GM23338 (cell line): Measurements from ENCODE around the gene MEGF11. TPM values are rescaled to one million over a fixed set of nuclear protein-coding genes. Genes with fewer than 3 reads are reported as not detected.

ENCODE experiments used
- ATAC-seq: fragments of 200-7000 bp; cut with Tn5 transposase; 3 replicates; pipeline ENCODE4 v1.9.1; 2020
- DNase-seq: peaks from one replicate; pipeline ENCODE4 v3.0.0-alpha.2; 2015; ENCODE audit warnings: low spot score
- H2AFZ ChIP-seq: fragments of 200-600 bp; sonication (generic); 2 replicates; pipeline ENCODE4 v1.8.0; 2016; ENCODE audit warnings: antibody characterized with exemption, mild to moderate bottlenecking, moderate library complexity
- H3F3A ChIP-seq: fragments of 200-600 bp; sonication (generic); replicated peaks from 2 replicates; pipeline ENCODE4 v1.8.0; 2017; ENCODE audit warnings: antibody characterized with exemption, mixed run types, low read depth
- H3K27ac ChIP-seq: fragments of 200-600 bp; sonication (generic); 2 replicates; pipeline ENCODE4 v1.6.1; 2016; ENCODE audit warnings: low read depth
- H3K27me3 ChIP-seq: fragments of 200-600 bp; sonication (generic); 2 replicates; pipeline ENCODE4 v1.8.0; 2016; ENCODE audit warnings: mild to moderate bottlenecking, mixed run types, moderate library complexity; ENCODE audit not compliant: insufficient read depth
- H3K36me3 ChIP-seq: fragments of 200-600 bp; sonication (generic); 2 replicates; pipeline ENCODE4 v1.8.0; 2016; ENCODE audit warnings: mild to moderate bottlenecking; ENCODE audit not compliant: insufficient read depth
- H3K4me1 ChIP-seq: fragments of 200-600 bp; sonication (generic); 2 replicates; pipeline ENCODE4 v1.8.0; 2016; ENCODE audit warnings: mild to moderate bottlenecking, moderate library complexity; ENCODE audit not compliant: insufficient read depth
- H3K4me2 ChIP-seq: fragments of 200-600 bp; sonication (generic); 2 replicates; pipeline ENCODE4 v1.7.1; 2017; ENCODE audit warnings: mixed run types
- H3K4me3 ChIP-seq: fragments of 200-600 bp; sonication (generic); 2 replicates; pipeline ENCODE4 v1.6.1; 2016; ENCODE audit warnings: mixed run types
- H3K79me2 ChIP-seq: fragments of 200-600 bp; sonication (generic); replicated peaks from 2 replicates; pipeline ENCODE4 v1.8.0; 2017; ENCODE audit warnings: mild to moderate bottlenecking; ENCODE audit not compliant: insufficient read depth
- H3K9me2 ChIP-seq: fragments of 200-600 bp; sonication (generic); 2 replicates; pipeline ENCODE4 v1.8.0; 2017; ENCODE audit not compliant: insufficient read depth
- H4K20me1 ChIP-seq: fragments of 200-600 bp; sonication (generic); replicated peaks from 2 replicates; pipeline ENCODE4 v1.8.0; 2017; ENCODE audit warnings: mild to moderate bottlenecking; ENCODE audit not compliant: insufficient read depth
- H3K27ac Mint-ChIP-seq: 2 replicates; pipeline ENCODE4 v1.8.0; 2020; ENCODE audit warnings: inconsistent platforms, mild to moderate bottlenecking, moderate library complexity, mixed read lengths
- H3K27me3 Mint-ChIP-seq: 3 replicates; pipeline ENCODE4 v1.8.0; 2022; ENCODE audit warnings: low read depth, mild to moderate bottlenecking, moderate library complexity, mixed read lengths, inconsistent platforms; ENCODE audit not compliant: insufficient read depth, poor library complexity
- H3K36me3 Mint-ChIP-seq: 3 replicates; pipeline ENCODE4 v1.8.0; 2021; ENCODE audit warnings: low read depth, mild to moderate bottlenecking, inconsistent platforms, moderate library complexity, mixed read lengths
- H3K4me1 Mint-ChIP-seq: 3 replicates; pipeline ENCODE4 v1.8.0; 2020; ENCODE audit warnings: mild to moderate bottlenecking, inconsistent platforms, mixed read lengths
- H3K4me3 Mint-ChIP-seq: 3 replicates; pipeline ENCODE4 v1.8.0; 2021; ENCODE audit warnings: moderate library complexity, mild to moderate bottlenecking, inconsistent platforms, mixed read lengths
- H3K9me3 Mint-ChIP-seq: 3 replicates; pipeline ENCODE4 v1.8.0; 2020; ENCODE audit warnings: moderate library complexity, mild to moderate bottlenecking, inconsistent platforms, mixed read lengths
- CREB1 ChIP-seq: fragments of 250-450 bp; sonication (Bioruptor Pico); IDR thresholded peaks from 2 replicates; pipeline ENCODE4 v1.5.0; 2020; ENCODE audit warnings: low read depth, mild to moderate bottlenecking, moderate library complexity
- CTCF ChIP-seq, 2 experiments: fragments of 200-600 bp in 1 of 2; sonication (generic) in 1 of 2; conservative IDR thresholded peaks; 2 replicates each; pipeline versions ENCODE4 v1.5.1 to v1.6.1; 2016 to 2017; ENCODE audit warnings: antibody characterized with exemption in 2 of 2, low read depth in 2 of 2, mild to moderate bottlenecking in 2 of 2, moderate library complexity in 1 of 2
- ETS1 ChIP-seq: IDR thresholded peaks from 2 replicates; pipeline ENCODE4 v1.6.1; 2016; ENCODE audit warnings: antibody characterized with exemption
- EZH2 ChIP-seq: fragments of 200-600 bp; sonication (generic); IDR thresholded peaks from one replicate; pipeline ENCODE4 v1.8.0; 2017; ENCODE audit warnings: antibody characterized with exemption, mild to moderate bottlenecking, low read depth; ENCODE audit not compliant: unreplicated experiment
- EZH2phosphoT487 ChIP-seq: fragments of 200-600 bp; sonication (generic); IDR thresholded peaks from one replicate; pipeline ENCODE4 v1.8.1; 2018; ENCODE audit warnings: antibody characterized with exemption; ENCODE audit not compliant: unreplicated experiment
- JUNB ChIP-seq: IDR thresholded peaks from one replicate; pipeline ENCODE4 v1.6.1; 2016; ENCODE audit warnings: antibody characterized with exemption; ENCODE audit not compliant: unreplicated experiment
- NANOG ChIP-seq: IDR thresholded peaks from 2 replicates; pipeline ENCODE4 v1.6.1; 2016; ENCODE audit warnings: antibody characterized with exemption, borderline replicate concordance
- POLR2AphosphoS5 ChIP-seq: IDR thresholded peaks from 2 replicates; pipeline ENCODE4 v1.6.1; 2016; ENCODE audit warnings: antibody characterized with exemption, low read depth
- REST ChIP-seq: IDR thresholded peaks from one replicate; pipeline ENCODE4 v1.6.1; 2018; ENCODE audit warnings: antibody characterized with exemption; ENCODE audit not compliant: unreplicated experiment
- STAT1 ChIP-seq: IDR thresholded peaks from one replicate; pipeline ENCODE4 v1.6.1; 2016; ENCODE audit warnings: antibody characterized with exemption; ENCODE audit not compliant: unreplicated experiment
- ZNF114 ChIP-seq: fragments of 250-450 bp; sonication (Bioruptor Pico); IDR thresholded peaks from 2 replicates; pipeline ENCODE4 v1.5.0; 2020; ENCODE audit warnings: mild to moderate bottlenecking, moderate library complexity
- ZNF331 ChIP-seq: fragments of 250-450 bp; sonication (Bioruptor Pico); IDR thresholded peaks from 2 replicates; pipeline ENCODE4 v1.5.0; 2020; ENCODE audit warnings: low read depth, mild to moderate bottlenecking, moderate library complexity
- ZNF462 ChIP-seq: fragments of 250-450 bp; sonication (Bioruptor Pico); IDR thresholded peaks from 2 replicates; pipeline ENCODE4 v1.5.0; 2020; ENCODE audit warnings: mild to moderate bottlenecking, moderate library complexity
- polyA plus RNA-seq: library from polyadenylated mRNA; unstranded; fragments of >200 nt; fragmentation: Nextera tagmentation; extraction: Ambion mirVana; gene quantifications from 2 replicates; pipeline ENCODE4 v1.2.1, GENCODE V29; 2016
- total RNA-seq: library from RNA; depleted of rRNA; stranded (reverse); fragments of >200 nt; shearing (Covaris generic); gene quantifications from 2 replicates; pipeline ENCODE4 v1.2.3, GENCODE V29; 2014

MEGF11 gene
- total and polyA plus RNA-seq, 2 experiments from 2014 or later = 1.3 to 1.9 TPM

GRCh38 chr15:66249605-66250174, 3.9 kb downstream of the MEGF11 start:
- peaks cover 35% of the 10 kb centered on the region for H3K4me1 ChIP-seq
- H3K27ac ChIP-seq = no peak overlapping the region
- Mint-ChIP-seq H3K4me3 (no peak overlapping the region), H3K27me3 (peaks cover 44% of the 10 kb centered on the region), H3K36me3 (peaks cover 3% of the 10 kb centered on the region; the same call in 1 of the 3 replicates), H3K9me3 (no peaks in the 10 kb centered on the region), H3K27ac (no peak overlapping the region), H3K4me1 (peaks cover 32% of the 10 kb centered on the region)
- H3K36me3 ChIP-seq = no peaks in the 10 kb centered on the region
- H3K4me3 ChIP-seq = no peak overlapping the region
- peak overlapping the region; percentile 66 for H3K4me2 ChIP-seq
- ATAC-seq (no peak), DNase-seq (peak; percentile 17)
- no peaks in the 10 kb centered on the region for H3K79me2 ChIP-seq
- TF ChIP-seq EZH2 = no peak
- TF ChIP-seq ZNF331 = no peak
- TF ChIP-seq JUNB = no peak
- TF ChIP-seq ZNF114 (CRISPR knock-in tag) = no peak
- TF ChIP-seq POLR2AphosphoS5 = no peak
- TF ChIP-seq EZH2phosphoT487 = no peak
- TF ChIP-seq ETS1 = no peak
- no peak for TF ChIP-seq ZNF462 (CRISPR knock-in tag)
- TF ChIP-seq NANOG = no peak
- no peak for TF ChIP-seq CREB1 (CRISPR knock-in tag)
- TF ChIP-seq STAT1 = no peak
- no peak for TF ChIP-seq REST
- no peak for TF ChIP-seq CTCF (conservative IDR thresholded peaks at IDR 0.05; ENCODE audit: low read depth in 2 of 2)
- peaks cover 49% of the 10 kb centered on the region for H3K27me3 ChIP-seq
- H3F3A ChIP-seq = peaks cover 20% of the 10 kb centered on the region
- H3K9me2 ChIP-seq = no peaks in the 10 kb centered on the region
- no peak overlapping the region for H2AFZ ChIP-seq
- H4K20me1 ChIP-seq = no peaks in the 10 kb centered on the region
